WI38 (cell line): Measurements from ENCODE around the gene DNMT3B.

Source experiments
- H3K4me3 ChIP-seq: 2 replicates; pipeline ENCODE4 v1.5.1; 2011; ENCODE audit warnings: low read depth, mild to moderate bottlenecking, control low read depth, low read length
- CTCF ChIP-seq: IDR thresholded peaks from 2 replicates; pipeline ENCODE4 v1.5.1; 2012; ENCODE audit warnings: low read depth, mild to moderate bottlenecking, control low read depth, low read length

Gene DNMT3B

GRCh38 chr20:32820698-32821377 lies 58.7 kb downstream of the DNMT3B start:
- TF ChIP-seq CTCF = no peak
- H3K4me3 ChIP-seq = peak overlapping the region; percentile 92

DNA sequence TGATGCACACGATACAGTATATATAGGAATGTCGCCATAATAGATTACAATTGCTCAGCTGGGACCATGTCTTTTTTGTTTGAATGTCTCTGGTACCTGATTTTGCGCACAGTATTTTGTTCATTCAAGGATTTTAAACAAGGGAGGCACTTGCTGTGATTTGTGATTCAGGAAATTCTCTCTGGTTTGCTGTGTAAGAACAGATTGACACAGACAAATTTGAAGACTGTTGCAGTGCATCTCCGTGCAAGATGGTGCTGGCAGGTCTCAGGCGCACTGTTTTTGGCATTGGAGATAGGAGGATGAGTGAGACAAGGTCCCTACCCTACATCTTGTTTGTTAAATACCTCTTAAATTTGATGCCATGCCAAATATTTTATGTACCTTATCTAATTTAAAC lies 60.0 kb downstream of the DNMT3B start:
- TF ChIP-seq CTCF = no peak
- H3K4me3 ChIP-seq = 0 out of 2 replicates have a peak overlapping the region, but pooled peaks have one; percentile 3

DNA sequence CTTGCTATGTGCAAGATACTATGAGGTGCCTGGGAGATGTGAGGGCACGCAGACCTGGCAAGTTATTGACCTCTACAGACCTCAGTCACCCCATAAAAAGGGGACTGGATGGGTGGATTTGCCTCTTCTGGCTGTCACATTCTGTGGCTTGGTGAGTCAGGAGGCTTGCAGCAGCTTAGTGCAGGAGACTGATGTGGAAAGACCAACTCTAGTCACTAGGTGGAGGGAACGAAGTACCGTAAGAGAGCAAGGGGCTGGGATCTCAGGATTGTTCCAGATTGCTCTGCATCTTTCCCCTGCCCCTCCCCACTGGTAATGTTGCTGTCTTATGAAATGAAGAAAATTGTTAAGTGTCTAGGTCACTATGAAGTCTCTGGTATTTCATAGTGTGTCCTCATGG lies 60.9 kb downstream of the DNMT3B start:
- no peak for TF ChIP-seq CTCF
- H3K4me3 ChIP-seq = no peak overlapping the region

DNA sequence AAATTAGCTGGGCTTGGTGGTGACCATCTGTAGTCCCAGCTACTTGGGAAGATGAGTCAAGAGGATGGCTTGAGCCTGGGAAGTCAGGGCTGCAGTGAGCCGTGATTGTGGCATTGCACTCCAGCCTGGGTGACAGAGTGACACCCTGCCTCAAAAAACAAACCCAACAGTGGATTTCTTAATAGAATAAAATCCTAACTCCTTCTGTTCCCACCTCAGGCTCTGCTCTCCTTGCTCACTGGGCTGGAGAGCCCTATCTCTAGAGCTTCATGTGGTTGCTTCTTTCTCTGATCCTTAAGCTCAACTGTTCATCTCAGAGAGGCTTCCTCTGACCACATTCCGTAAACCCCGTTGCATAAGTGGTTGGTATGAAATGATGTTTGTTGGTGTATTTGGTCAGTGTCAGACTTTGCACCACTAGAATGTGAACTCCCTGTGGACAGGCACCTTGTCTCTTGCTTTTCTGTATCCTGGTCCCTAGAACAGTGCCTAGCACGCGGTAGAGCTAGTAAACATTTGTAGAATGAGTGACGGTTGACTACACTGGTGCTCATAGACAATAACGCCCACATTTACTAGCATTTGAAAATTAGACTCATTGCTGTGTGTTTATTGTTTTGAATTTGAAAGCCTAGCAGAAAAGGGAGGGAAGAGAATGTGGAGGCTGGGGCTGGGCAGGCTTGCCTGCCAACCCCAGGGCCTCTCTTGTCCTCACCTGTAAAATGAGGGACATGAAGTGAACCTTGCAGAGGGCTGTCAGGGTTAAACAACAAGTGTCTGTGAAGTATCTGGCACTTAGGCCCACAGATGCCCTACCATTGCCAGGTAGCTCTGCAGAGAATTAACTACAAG lies 61.8 kb downstream of the DNMT3B start:
- no peak for TF ChIP-seq CTCF
- H3K4me3 ChIP-seq = no peak overlapping the region

GRCh38 chr20:32828029-32828680 lies 66.0 kb downstream of the DNMT3B start:
- TF ChIP-seq CTCF = no peak
- H3K4me3 ChIP-seq = no peak overlapping the region

- no peak overlapping the region for H3K4me3 ChIP-seq
- no peak for TF ChIP-seq CTCF
These were observed 67.3 kb downstream of the DNMT3B start for GRCh38 chr20:32829311-32830005.
